ENCODE data around the gene SLC6A9.

The SLC6A9 gene

GRCh38 chr1:43984855-43985254, 46.4 kb downstream of the SLC6A9 start:
- Mint-ChIP-seq H3K4me3 (no peak overlapping the region), H3K27me3 (no peaks in the 10 kb centered on the region), H3K9me3 (no peaks in the 10 kb centered on the region), H3K27ac (no peak overlapping the region), H3K4me1 (peaks cover 5% of the 10 kb centered on the region), H3K36me3 (no peaks in the 10 kb centered on the region)
- DNase-seq (ENCODE audit: low spot score in 2 of 2) (no peak), ATAC-seq (ENCODE audit: low read depth) (no peak)

GRCh38 chr1:43983253-43983899, 47.9 kb downstream of the SLC6A9 start:
- H3K4me3 Mint-ChIP-seq, result no peak overlapping the region
- no peak overlapping the region for H3K27ac Mint-ChIP-seq
- DNase-seq (ENCODE audit: low spot score in 2 of 2) (no peak), ATAC-seq (ENCODE audit: low read depth) (no peak)
- H3K27me3 Mint-ChIP-seq, result no peaks in the 10 kb centered on the region
- H3K36me3 Mint-ChIP-seq, result no peaks in the 10 kb centered on the region
- H3K9me3 Mint-ChIP-seq, result no peaks in the 10 kb centered on the region
- H3K4me1 Mint-ChIP-seq, result peaks cover 11% of the 10 kb centered on the region

DNA sequence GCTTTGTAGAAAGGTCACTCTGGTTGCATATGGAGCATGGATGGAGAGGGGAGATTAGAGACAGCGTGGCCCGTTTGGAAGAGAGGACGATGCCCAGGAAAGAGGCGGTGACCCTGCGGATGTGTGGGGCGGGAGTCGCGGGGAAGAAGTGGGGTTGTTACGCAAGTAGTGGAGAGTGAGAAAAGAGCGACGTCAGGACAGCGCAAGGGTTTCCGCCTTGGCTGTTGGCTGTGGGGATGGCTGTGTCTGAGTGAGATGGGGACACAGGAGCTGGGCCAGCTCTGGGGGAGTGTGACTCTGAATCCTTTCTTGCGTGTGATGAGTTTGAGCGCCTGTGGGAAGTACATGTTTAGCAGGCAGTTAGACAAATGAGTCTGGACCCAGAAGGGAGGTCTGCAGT, 48.5 kb downstream of the SLC6A9 start:
- Mint-ChIP-seq H3K9me3 (no peaks in the 10 kb centered on the region), H3K27ac (no peak overlapping the region), H3K4me3 (no peak overlapping the region), H3K36me3 (peaks cover 4% of the 10 kb centered on the region), H3K27me3 (no peaks in the 10 kb centered on the region), H3K4me1 (peaks cover 15% of the 10 kb centered on the region)
- no peak for ATAC-seq (ENCODE audit: low read depth)
- no peak for DNase-seq (ENCODE audit: low spot score in 2 of 2)

GRCh38 chr1:43982241-43982640, 49.0 kb downstream of the SLC6A9 start:
- no peak for DNase-seq (ENCODE audit: low spot score in 2 of 2)
- Mint-ChIP-seq H3K27ac (no peak overlapping the region), H3K4me1 (peaks cover 21% of the 10 kb centered on the region), H3K27me3 (no peaks in the 10 kb centered on the region), H3K4me3 (no peak overlapping the region), H3K36me3 (peaks cover 9% of the 10 kb centered on the region), H3K9me3 (no peaks in the 10 kb centered on the region)
- ATAC-seq (ENCODE audit: low read depth), result no peak

DNA sequence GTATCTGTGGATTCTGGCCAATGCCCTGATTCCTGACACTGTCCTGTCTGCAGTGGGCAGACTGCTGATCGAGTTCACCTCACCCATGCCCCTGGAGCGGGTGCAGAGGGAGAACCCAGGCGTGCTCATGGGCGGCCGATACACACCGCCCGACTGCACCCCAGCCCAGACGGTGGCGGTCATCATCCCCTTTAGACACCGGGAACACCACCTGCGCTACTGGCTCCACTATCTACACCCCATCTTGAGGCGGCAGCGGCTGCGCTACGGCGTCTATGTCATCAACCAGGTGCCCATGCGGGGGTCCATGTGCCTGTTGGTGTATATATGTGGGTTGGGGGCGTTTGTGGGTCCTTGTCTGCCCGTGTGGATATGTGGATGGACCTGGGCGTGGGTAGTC, 49.6 kb downstream of the SLC6A9 start:
- Mint-ChIP-seq H3K4me3 (no peak overlapping the region), H3K27ac (no peak overlapping the region), H3K27me3 (no peaks in the 10 kb centered on the region), H3K9me3 (no peaks in the 10 kb centered on the region), H3K4me1 (peaks cover 27% of the 10 kb centered on the region), H3K36me3 (peaks cover 15% of the 10 kb centered on the region)
- DNase-seq (ENCODE audit: low spot score in 2 of 2) (no peak), ATAC-seq (ENCODE audit: low read depth) (no peak)

DNA sequence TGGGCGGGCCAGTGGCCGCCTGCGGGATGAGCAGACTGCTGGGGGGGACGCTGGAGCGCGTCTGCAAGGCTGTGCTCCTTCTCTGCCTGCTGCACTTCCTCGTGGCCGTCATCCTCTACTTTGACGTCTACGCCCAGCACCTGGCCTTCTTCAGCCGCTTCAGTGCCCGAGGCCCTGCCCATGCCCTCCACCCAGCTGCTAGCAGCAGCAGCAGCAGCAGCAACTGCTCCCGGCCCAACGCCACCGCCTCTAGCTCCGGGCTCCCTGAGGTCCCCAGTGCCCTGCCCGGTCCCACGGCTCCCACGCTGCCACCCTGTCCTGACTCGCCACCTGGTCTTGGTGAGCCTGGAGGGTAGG, 50.1 kb downstream of the SLC6A9 start:
- H3K36me3 Mint-ChIP-seq, result peaks cover 19% of the 10 kb centered on the region
- no peak for DNase-seq (ENCODE audit: low spot score in 2 of 2)
- no peaks in the 10 kb centered on the region for H3K27me3 Mint-ChIP-seq
- H3K27ac Mint-ChIP-seq, result no peak overlapping the region
- peaks cover 32% of the 10 kb centered on the region for H3K4me1 Mint-ChIP-seq
- H3K9me3 Mint-ChIP-seq, result no peaks in the 10 kb centered on the region
- ATAC-seq (ENCODE audit: low read depth), result no peak
- no peak overlapping the region for H3K4me3 Mint-ChIP-seq

DNA sequence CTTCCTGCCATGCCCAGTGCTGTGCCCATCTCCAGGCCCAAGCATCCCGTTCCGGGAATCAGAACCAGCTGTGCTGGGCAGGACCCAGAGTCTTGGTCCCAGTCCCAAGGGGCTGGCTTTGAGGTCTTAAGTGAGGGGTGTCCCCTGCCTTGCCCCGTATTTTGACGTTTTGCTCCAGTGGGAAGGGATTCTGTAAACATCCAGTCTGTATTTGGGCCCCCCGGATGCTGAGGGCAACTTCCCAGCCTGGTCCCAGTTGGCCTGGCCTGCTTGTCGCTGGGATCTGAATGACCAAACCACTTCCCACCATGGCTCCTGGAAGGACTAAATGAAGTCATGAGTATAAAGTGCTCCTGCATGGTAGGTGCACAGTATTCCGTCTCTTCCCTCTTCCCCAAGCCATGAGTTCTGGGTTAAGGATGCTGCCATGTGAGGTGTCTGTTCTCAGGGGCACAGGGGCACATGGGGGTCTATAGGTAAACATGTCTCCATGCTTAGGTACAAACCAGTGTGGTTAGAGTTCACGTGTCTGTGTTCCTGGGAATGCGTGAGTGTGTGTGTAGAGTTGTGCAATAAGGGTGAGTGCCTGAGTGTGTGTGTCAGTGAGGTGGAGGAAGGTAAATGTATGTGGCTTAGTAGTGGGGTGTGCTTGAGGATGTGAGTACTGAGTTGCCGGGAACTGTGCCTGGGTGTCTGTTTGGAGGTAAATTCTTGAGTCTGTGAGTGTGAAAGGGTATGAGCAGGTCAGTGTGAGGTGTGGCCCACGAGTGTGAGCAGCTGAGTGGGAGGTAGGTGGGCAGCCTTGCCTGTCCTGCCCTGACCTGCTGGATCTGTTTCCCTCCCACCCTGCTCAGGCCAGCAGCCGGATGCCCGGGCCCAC, 50.8 kb downstream of the SLC6A9 start:
- Mint-ChIP-seq H3K36me3 (peaks cover 19% of the 10 kb centered on the region), H3K27ac (no peak overlapping the region), H3K27me3 (no peaks in the 10 kb centered on the region), H3K9me3 (no peaks in the 10 kb centered on the region), H3K4me1 (peaks cover 37% of the 10 kb centered on the region), H3K4me3 (peak overlapping the region; percentile 85)
- DNase-seq (ENCODE audit: low spot score in 2 of 2) (no peak), ATAC-seq (ENCODE audit: low read depth) (no peak)

DNA sequence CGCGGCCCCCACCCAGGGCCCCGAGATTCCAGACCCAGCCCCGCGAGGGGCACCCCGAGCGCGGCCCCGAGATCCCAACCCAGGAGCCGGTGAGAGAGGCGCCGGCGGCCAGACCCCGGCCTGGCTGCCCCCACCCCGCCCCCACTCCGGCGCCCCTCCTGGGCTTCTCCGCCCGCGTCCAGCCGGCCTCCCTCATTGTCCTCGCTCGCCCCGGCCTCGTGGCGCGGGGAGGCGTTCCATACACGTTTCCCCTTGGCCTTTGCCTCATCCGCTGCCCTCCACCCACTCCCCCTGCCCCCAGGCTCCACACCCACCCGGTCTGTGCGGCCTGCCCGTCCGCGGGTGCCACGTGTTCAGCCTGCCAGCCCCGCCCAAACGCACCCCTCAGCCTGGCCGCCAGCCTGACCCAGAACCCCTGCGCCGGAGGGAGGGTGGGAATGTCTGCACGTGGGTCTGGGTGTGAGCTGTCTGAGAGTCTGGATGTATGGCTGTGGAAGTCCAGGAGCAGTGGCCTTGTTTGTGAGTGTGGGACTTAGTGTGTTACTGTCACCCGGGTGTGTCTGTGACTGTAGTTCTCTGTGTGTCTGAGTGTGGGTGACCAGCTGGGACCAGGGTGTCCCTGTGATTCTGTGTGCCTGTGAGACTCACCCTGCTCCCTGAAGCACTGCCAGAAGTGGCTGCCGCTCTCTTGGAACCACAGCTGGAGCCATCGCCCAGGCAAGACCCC, 51.6 kb downstream of the SLC6A9 start:
- H3K9me3 Mint-ChIP-seq, result no peaks in the 10 kb centered on the region
- H3K27ac Mint-ChIP-seq, result no peak overlapping the region
- peaks cover 37% of the 10 kb centered on the region for H3K4me1 Mint-ChIP-seq
- DNase-seq (ENCODE audit: low spot score in 2 of 2) (no peak), ATAC-seq (ENCODE audit: low read depth) (no peak)
- H3K27me3 Mint-ChIP-seq, result no peaks in the 10 kb centered on the region
- peak overlapping the region; percentile 85 for H3K4me3 Mint-ChIP-seq
- peaks cover 19% of the 10 kb centered on the region for H3K36me3 Mint-ChIP-seq

GRCh38 chr1:43979261-43979527, 52.1 kb downstream of the SLC6A9 start:
- Mint-ChIP-seq H3K36me3 (peaks cover 19% of the 10 kb centered on the region), H3K27ac (no peak overlapping the region), H3K4me3 (no peak overlapping the region), H3K4me1 (peaks cover 39% of the 10 kb centered on the region), H3K27me3 (no peaks in the 10 kb centered on the region), H3K9me3 (no peaks in the 10 kb centered on the region)
- no peak for DNase-seq (ENCODE audit: low spot score in 2 of 2)
- ATAC-seq (ENCODE audit: low read depth), result no peak

DNA sequence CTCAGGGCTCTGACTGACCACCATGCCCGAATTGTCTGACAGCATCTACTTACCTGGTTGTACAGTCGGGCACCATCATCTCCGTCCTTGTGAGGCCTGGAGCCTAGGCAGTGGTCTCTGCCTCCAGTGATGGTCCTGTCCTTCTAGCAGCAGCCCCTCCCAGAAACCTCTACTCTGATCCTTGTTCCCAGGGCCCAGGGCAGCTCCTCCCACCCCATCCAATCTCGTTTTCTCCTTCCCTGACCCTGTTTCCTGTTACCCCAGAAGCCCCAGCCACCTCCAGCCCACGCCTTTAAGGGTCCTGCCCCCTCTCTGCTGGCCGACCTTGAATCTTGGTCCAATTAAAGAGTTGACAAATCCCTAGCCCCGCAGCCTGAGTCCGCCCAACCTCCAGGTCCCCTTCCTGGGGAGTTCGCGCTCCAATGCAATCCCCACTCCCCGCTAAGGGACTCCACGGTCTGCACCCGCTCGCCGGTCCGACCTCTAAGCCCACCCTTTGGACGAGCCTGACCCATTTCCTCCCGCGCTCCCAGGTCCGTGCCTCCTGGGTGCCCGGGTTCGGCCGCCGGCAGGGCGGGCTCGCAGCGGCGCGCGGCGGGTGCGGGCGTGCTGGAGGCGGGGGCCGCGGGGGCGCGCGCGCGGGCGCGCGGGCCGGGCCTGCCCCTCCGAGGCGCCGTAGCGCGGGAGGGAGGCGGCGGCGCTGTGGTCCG, 52.6 kb downstream of the SLC6A9 start, which contains the start of gene B4GALT2:
B4GALT2 (plus strand) TSS at position 660 of the 710 bp plus-strand sequence. CDS start 1,951 bp downstream, outside the sequence.
- DNase-seq (ENCODE audit: low spot score in 2 of 2) (no peak), ATAC-seq (ENCODE audit: low read depth) (peak; percentile 13)
- peaks cover 19% of the 10 kb centered on the region for H3K36me3 Mint-ChIP-seq
- no peaks in the 10 kb centered on the region for H3K9me3 Mint-ChIP-seq
- H3K4me3 Mint-ChIP-seq, result peak within 1 kb of the TSS; percentile 85
- H3K27ac Mint-ChIP-seq, result no peak within 1 kb of the TSS
- peaks cover 44% of the 10 kb centered on the region for H3K4me1 Mint-ChIP-seq
- H3K27me3 Mint-ChIP-seq, result no peaks in the 10 kb centered on the region

DNA sequence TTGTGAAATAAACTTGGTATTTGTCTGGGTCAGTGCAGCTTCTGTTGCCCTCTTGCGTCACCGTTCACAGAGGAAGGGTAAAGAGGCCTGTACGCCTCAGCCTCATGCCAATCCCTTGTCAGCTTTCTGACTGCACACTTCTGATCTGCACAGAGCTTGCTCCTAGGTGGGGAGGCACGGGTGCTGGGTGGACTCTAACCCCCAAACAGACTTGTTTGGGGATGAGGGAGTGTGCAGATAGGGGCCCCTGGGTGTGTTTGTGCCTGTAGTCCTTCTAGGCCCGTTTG, 53.1 kb downstream of the SLC6A9 start:
- Mint-ChIP-seq H3K4me3 (peak overlapping the region; percentile 70), H3K4me1 (peaks cover 46% of the 10 kb centered on the region), H3K9me3 (no peaks in the 10 kb centered on the region), H3K27me3 (no peaks in the 10 kb centered on the region), H3K27ac (no peak overlapping the region), H3K36me3 (peaks cover 19% of the 10 kb centered on the region)
- no peak for DNase-seq (ENCODE audit: low spot score in 2 of 2)
- ATAC-seq (ENCODE audit: low read depth), result no peak

GRCh38 chr1:43977376-43978263, 53.6 kb downstream of the SLC6A9 start:
- ATAC-seq (ENCODE audit: low read depth) (no peak), DNase-seq (ENCODE audit: low spot score in 2 of 2) (no peak)
- Mint-ChIP-seq H3K27ac (peak overlapping the region; percentile 19), H3K4me3 (peak overlapping the region; percentile 40), H3K9me3 (no peaks in the 10 kb centered on the region), H3K4me1 (peaks cover 46% of the 10 kb centered on the region), H3K27me3 (no peaks in the 10 kb centered on the region), H3K36me3 (peaks cover 19% of the 10 kb centered on the region)

- Mint-ChIP-seq H3K4me1 (peaks cover 46% of the 10 kb centered on the region), H3K9me3 (no peaks in the 10 kb centered on the region), H3K36me3 (peaks cover 19% of the 10 kb centered on the region), H3K27me3 (no peaks in the 10 kb centered on the region), H3K27ac (peak overlapping the region; percentile 19), H3K4me3 (peak overlapping the region; percentile 6)
- no peak for DNase-seq (ENCODE audit: low spot score in 2 of 2)
- no peak for ATAC-seq (ENCODE audit: low read depth)
Observed at GRCh38 chr1:43976890-43977289, 54.4 kb downstream of the SLC6A9 start.

All from memory B cell (primary cell).